HG02885 (cell line): Measurements from ENCODE around the gene GANAB.
"Not testable (repeated sequence)": the region's sequence is repeated elsewhere in the genome, so short reads cannot be mapped to it uniquely, and the experiment has no call there.

Experiments used
- ATAC-seq: cut with Tn5 transposase; IDR thresholded peaks from one replicate; pipeline ENCODE4 v1.9.1; 2021; ENCODE audit warnings: mild to moderate bottlenecking; ENCODE audit not compliant: unreplicated experiment, poor library complexity

Gene GANAB

GRCh38 chr11:62627713-62628112 is 18.7 kb downstream of the GANAB start:
- no peak for ATAC-seq

DNA sequence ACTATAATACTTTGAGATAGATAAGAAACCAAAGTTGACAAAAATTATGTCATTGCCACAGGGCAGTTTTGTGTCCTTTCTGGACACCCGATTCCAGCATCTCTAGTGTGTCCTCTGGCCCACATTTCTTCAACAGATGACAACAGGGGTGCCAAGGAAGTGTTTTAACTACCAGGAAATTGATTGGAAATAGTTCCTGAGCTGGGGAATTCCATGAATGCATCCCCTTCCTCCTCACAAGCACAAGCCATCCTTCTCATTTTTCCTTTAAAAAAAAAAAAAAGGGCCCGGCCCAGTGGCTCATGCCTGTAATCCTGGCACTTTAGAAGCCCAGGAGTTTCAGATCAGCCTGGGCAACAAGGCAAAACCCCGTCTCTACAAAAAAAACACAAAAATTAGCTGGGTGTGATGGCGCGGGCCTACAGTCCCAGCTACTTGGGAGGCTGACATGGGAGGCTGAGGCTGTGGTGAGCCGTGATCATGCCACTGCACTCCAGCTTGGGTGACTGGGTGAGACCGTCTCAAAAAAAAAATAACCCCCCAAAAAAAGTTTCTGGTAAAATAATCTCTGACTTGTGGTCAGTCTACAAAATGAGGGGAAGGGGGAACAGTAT is 23.8 kb downstream of the GANAB start:
- no peak for ATAC-seq

- peak; percentile 93 for ATAC-seq
These were observed 24.6 kb downstream of the GANAB start, which contains the start of gene B3GAT3 for GRCh38 chr11:62621567-62622470. Gene B3GAT3 (minus strand): TSS chr11:62621986. CDS start chr11:62621947, 39 bp downstream.

GRCh38 chr11:62621027-62621566 is 25.3 kb downstream of the GANAB start:
- no peak for ATAC-seq

DNA sequence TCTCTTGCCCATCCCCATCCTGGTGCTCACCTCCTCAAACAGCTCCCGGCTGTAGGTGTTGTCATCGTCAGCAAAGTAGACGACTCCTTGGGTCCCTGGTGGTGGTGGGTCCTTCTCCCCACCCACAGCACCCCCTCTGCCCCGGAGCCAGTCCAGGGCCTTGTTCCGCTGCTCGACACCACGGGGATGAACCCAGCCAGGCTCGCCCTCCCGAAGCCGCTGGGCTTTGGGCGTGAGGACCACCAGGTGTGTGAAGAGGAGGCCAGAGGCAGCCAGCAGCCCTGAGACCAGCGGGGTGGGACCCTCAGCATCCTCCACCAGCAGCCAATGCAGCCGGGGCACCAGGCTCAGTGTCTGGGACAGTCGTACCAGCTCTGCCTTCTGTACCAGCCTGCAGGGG is 29.5 kb downstream of the GANAB start:
- ATAC-seq = not testable (repeated sequence)

DNA sequence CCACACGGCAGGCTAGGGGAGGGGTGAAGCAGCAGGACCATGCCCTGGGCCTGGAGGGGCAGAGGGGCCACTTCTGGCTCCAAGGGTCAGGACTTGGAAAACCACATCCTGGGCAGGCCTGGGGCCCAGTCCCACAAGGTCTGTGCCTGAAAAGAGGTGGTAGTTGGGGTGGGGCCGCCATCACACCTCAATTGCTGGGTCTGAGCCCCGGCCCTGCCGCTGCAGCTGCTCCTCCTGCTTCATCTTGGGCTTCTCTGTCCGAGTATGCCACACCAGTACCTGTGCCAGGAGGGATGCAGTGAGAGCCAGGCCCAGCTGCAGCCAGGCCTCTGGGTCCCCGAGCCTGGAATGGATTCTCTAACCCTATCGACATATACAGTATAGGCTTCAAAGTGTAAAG is 30.9 kb downstream of the GANAB start:
- no peak for ATAC-seq

- no peak for ATAC-seq
These were observed 32.1 kb downstream of the GANAB start for GRCh38 chr11:62614275-62614674.

- no peak for ATAC-seq
These were observed 33.1 kb downstream of the GANAB start for GRCh38 chr11:62613291-62613778.

- ATAC-seq = peak; percentile 80
These were observed 33.8 kb downstream of the GANAB start, which contains the start of the genes EML3 and ROM1 for GRCh38 chr11:62612366-62613290. Gene EML3 (minus strand): TSS chr11:62612775. CDS start chr11:62612457, 318 bp downstream. Gene ROM1 (plus strand): TSS chr11:62613257. CDS start chr11:62613282, 25 bp downstream.

DNA sequence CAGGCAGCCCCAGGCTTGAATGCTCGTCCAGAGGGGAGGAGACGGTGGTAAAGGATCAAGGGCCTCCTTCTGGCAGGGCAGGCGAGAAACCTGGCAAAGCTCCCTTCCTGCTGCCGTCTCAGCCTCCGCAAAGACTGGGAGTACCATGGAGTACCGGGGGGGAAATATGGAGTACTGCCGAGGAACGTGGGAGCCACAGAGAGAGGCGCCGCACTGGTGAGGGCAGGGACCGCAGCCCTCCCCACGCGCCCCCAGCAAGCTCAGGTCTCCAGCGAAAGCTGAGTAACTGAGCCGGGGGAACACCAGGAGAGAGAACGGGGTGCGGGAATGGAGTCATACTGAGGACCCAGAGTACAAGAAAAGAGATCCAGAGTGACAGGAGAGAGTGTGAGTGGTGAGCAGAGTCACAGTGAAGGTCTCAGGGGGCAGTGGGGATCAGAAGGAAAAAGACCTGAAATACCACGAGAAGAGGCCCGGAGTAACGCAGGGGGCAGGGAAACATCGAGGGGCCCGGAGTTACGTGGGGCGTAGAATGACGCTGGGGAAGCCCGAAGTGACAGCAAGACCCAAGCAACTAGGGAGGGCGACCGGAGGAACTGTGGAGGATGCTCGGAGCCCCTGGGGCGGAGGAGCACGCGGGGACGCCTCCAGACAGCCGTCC is 34.6 kb downstream of the GANAB start:
- peak; percentile 25 for ATAC-seq

DNA sequence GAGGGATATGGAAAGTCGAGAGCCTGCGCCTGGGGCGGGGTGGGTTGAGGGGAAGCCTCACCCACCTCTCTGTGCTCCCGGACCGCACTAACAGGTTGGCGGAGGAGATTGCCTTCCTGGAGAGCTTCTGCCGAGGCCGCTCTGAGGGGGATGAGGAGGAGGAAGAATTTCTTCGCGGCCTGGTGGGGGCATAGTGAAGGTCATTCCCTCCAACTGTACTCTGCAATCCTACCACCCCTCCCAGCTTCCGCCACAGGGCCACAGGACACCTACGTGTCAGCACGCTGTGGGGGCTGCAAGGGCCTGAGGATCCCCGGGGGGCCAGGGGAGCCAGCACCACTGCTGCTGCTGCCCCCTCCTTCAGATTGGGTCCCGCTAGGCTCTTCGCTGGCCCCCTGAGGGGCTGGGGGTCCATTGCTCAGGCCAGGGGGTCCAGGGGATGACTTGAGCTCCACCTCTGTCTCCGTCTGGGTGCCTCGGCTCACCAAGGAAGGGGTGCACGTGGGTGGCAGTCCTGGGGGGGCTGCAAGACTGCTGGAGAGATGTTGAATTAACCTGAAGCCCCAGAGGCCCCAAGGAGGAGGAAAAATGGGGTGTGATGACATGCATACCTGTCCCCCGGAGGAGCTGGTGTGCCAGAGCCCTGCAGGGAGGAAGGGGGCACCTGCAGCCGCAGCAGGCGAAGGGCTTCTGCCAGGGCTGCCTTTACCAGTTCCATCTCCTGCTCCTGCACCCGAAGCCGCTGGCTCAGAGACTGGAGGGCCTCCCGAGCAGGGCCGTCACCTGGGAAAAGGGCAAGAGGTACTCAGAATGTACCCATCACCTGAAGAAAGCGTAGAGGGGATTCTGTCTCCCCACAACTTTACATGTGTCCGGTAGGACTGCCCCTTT is 35.4 kb downstream of the GANAB start:
- no peak for ATAC-seq

DNA sequence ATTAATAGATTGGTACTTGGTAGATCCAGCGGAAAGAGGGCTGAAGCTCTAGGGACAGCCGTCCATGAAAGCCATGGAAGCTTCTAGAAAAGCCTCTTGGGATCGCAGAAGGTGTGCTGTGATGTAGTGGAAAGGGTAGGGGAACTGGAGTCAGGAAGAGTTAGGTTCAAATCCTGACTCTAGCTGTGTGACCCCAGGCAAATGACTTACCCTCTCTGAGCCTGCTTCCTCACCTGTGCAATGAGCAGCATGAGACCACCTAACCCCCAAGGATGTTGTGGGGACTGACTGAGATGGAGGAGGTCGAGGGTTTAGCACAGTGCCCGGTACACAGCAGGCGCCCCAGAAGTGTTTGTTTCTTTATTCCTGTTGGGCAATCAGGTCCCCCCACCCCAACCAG is 36.0 kb downstream of the GANAB start:
- no peak for ATAC-seq

DNA sequence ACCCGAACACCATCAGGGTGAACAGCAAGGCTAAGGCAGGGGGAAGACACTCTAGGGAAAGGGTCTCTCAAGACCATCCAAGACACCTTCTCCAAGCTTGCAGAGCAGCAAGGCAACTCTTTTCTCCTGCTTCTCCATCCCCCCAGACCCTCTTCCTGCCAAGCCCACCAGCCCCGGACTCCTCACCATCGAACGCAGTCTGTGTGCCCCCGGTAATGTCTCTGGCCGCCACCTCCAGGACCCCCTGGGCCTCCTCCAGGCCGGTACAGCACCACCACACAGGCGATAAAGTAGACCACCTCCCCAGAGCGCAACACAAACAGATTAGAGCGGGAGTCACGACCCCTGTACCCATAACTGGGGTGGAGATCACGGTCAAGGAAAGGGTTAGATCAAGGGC is 37.6 kb downstream of the GANAB start:
- no peak for ATAC-seq

- ATAC-seq = no peak
These were observed 38.7 kb downstream of the GANAB start for GRCh38 chr11:62607714-62608113.

- ATAC-seq = no peak
These were observed 40.5 kb downstream of the GANAB start for GRCh38 chr11:62605902-62606301.

DNA sequence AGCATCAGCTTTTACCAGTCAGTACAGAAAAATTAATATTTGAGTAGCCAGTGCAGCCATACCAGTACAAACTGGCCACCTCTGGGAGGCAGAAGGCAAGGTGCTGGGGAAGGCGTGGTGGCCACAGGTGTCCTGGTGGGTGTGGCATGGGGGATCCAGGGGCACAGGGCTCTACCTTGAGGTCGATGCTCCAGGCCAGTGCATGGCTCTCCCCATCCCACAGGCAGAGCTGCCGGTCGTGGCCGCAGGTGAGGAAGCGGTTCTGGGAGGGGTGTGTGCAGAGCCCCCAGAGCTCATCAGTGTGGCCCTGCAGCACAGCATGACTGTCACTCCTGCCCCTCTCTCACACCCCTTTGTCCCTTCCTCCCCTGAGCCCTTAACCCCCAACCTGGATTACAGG is 40.9 kb downstream of the GANAB start:
- ATAC-seq = no peak

GRCh38 chr11:62604460-62605120 is 41.8 kb downstream of the GANAB start:
- no peak for ATAC-seq

GRCh38 chr11:62603776-62604299 is 42.6 kb downstream of the GANAB start:
- no peak for ATAC-seq
